Loucy (cell line): ENCODE data around the gene WBP11.

Source experiments
- H2AFZ ChIP-seq: fragments of 200-600 bp; sonication (generic); 2 replicates; pipeline ENCODE4 v1.6.0; 2016; ENCODE audit warnings: antibody characterized with exemption, mild to moderate bottlenecking, low read length, moderate library complexity
- H3F3A ChIP-seq: fragments of 200-600 bp; 2 replicates; pipeline ENCODE4 v1.6.0; 2016; ENCODE audit warnings: antibody characterized with exemption, low read depth, mild to moderate bottlenecking
- H3K27me3 ChIP-seq: fragments of 200-600 bp; sonication (generic); 2 replicates; pipeline ENCODE4 v1.6.1; 2014; ENCODE audit warnings: low read length, mild to moderate bottlenecking; ENCODE audit not compliant: insufficient read depth, poor library complexity, severe bottlenecking
- H3K36me3 ChIP-seq: fragments of 200-600 bp; sonication (generic); 2 replicates; pipeline ENCODE4 v1.6.1; 2016; ENCODE audit warnings: low read length; ENCODE audit not compliant: insufficient read depth
- H3K4me1 ChIP-seq: fragments of 200-600 bp; sonication (generic); 2 replicates; pipeline ENCODE4 v1.5.1; 2014; ENCODE audit warnings: low read length, mild to moderate bottlenecking; ENCODE audit not compliant: insufficient read depth, poor library complexity, severe bottlenecking
- H3K4me2 ChIP-seq: fragments of 200-600 bp; sonication (generic); 2 replicates; pipeline ENCODE4 v1.6.0; 2014; ENCODE audit warnings: antibody characterized with exemption, low read length, low read depth, mild to moderate bottlenecking; ENCODE audit not compliant: poor library complexity, severe bottlenecking
- H3K4me3 ChIP-seq: fragments of 200-600 bp; sonication (generic); 2 replicates; pipeline ENCODE4 v1.5.1; 2014; ENCODE audit warnings: low read length, mild to moderate bottlenecking, mixed read lengths; ENCODE audit not compliant: poor library complexity, severe bottlenecking
- H3K79me2 ChIP-seq: fragments of 200-600 bp; sonication (generic); 2 replicates; pipeline ENCODE4 v1.6.1; 2014; ENCODE audit warnings: low read length; ENCODE audit not compliant: insufficient read depth
- H3K9ac ChIP-seq: fragments of 200-600 bp; sonication (generic); 2 replicates; pipeline ENCODE4 v1.6.0; 2014; ENCODE audit warnings: mild to moderate bottlenecking, low read depth, low read length, moderate library complexity; ENCODE audit not compliant: poor library complexity, severe bottlenecking
- H3K9me2 ChIP-seq: fragments of 200-600 bp; sonication (generic); replicated peaks from 2 replicates; pipeline ENCODE4 v1.6.1; 2016; ENCODE audit warnings: low read depth, low read length, mixed read lengths
- H3K9me3 ChIP-seq: fragments of 200-600 bp; sonication (generic); 2 replicates; pipeline ENCODE4 v1.6.1; 2014; ENCODE audit warnings: mild to moderate bottlenecking, antibody characterized with exemption, low read length, low read depth; ENCODE audit not compliant: insufficient read depth
- H4K20me1 ChIP-seq: fragments of 200-600 bp; sonication (generic); 2 replicates; pipeline ENCODE4 v1.6.0; 2014; ENCODE audit warnings: antibody characterized with exemption, low read length, mild to moderate bottlenecking; ENCODE audit not compliant: insufficient read depth, poor library complexity, severe bottlenecking
- EZH2phosphoT487 ChIP-seq: fragments of 200-600 bp; IDR thresholded peaks from 2 replicates; pipeline ENCODE4 v1.6.1; 2018; ENCODE audit warnings: antibody characterized with exemption, mild to moderate bottlenecking, moderate library complexity, borderline replicate concordance
- TF ChIP-seq, protein P1 (sequence below): fragments of 200-600 bp; sonication (generic); conservative IDR thresholded peaks from 2 replicates; pipeline ENCODE4 v1.5.1; 2014; ENCODE audit warnings: mild to moderate bottlenecking, antibody characterized with exemption, low read length

WBP11 gene

DNA sequence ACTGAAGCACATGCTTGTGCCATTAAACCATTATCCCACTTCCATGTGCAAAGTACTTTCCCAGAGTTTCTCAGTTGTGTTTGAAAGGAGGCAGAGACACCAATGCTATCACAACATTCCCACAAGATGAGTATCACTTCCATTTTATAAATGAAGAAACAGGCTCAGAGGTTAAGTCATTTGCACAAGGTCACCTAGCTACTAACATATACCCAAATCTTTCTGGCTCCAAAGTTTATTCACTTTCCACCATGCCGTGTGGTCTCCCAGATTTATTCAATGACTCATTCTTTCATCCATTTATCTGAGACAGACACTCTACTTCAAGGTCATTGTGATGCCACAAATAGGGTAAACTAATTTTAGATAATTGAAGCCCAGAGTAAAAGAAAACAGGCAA is 30.7 kb upstream of the WBP11 start:
- Histone ChIP-seq H3K4me3 (no peak overlapping the region), H4K20me1 (no peaks in the 10 kb centered on the region), H3K9me2 (no peaks in the 10 kb centered on the region), H3K4me1 (no peaks in the 10 kb centered on the region), H3K36me3 (no peaks in the 10 kb centered on the region), H3K27me3 (peaks cover 5% of the 10 kb centered on the region), H3K4me2 (no peak overlapping the region), H3K9ac (no peak overlapping the region), H3K9me3 (no peaks in the 10 kb centered on the region), H3K79me2 (no peaks in the 10 kb centered on the region), H2AFZ (no peak overlapping the region), H3F3A (no peaks in the 10 kb centered on the region)
- no peak for TF ChIP-seq EZH2phosphoT487
- TF ChIP-seq, protein P1, sequence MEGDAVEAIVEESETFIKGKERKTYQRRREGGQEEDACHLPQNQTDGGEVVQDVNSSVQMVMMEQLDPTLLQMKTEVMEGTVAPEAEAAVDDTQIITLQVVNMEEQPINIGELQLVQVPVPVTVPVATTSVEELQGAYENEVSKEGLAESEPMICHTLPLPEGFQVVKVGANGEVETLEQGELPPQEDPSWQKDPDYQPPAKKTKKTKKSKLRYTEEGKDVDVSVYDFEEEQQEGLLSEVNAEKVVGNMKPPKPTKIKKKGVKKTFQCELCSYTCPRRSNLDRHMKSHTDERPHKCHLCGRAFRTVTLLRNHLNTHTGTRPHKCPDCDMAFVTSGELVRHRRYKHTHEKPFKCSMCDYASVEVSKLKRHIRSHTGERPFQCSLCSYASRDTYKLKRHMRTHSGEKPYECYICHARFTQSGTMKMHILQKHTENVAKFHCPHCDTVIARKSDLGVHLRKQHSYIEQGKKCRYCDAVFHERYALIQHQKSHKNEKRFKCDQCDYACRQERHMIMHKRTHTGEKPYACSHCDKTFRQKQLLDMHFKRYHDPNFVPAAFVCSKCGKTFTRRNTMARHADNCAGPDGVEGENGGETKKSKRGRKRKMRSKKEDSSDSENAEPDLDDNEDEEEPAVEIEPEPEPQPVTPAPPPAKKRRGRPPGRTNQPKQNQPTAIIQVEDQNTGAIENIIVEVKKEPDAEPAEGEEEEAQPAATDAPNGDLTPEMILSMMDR: no peak

DNA sequence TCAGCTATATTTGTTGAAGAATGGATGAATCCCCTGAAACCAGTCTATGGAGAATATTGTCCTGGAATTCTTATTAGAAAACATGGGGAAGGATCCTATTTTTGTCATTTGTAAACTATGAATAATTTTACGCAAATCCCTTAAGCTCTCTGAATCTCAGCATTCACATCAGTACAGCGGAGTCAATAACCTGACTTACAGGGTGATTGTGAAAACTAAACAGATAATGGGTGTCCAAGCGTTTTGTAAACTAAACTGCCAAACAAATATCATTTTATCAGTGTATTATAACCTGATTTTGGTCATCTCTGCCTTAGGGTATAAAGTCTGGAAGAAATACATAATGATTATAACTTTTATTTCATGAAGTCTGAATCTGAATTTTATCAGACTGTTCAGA is 30.1 kb upstream of the WBP11 start:
- Histone ChIP-seq H3K9ac (no peak overlapping the region), H4K20me1 (no peaks in the 10 kb centered on the region), H3K4me3 (no peak overlapping the region), H3K9me3 (no peaks in the 10 kb centered on the region), H3K36me3 (no peaks in the 10 kb centered on the region), H3K79me2 (no peaks in the 10 kb centered on the region), H3K4me2 (no peak overlapping the region), H3K9me2 (no peaks in the 10 kb centered on the region), H3F3A (no peaks in the 10 kb centered on the region), H3K4me1 (no peaks in the 10 kb centered on the region), H3K27me3 (peaks cover 5% of the 10 kb centered on the region), H2AFZ (no peak overlapping the region)
- no peak for TF ChIP-seq EZH2phosphoT487
- TF ChIP-seq, protein P1: no peak

DNA sequence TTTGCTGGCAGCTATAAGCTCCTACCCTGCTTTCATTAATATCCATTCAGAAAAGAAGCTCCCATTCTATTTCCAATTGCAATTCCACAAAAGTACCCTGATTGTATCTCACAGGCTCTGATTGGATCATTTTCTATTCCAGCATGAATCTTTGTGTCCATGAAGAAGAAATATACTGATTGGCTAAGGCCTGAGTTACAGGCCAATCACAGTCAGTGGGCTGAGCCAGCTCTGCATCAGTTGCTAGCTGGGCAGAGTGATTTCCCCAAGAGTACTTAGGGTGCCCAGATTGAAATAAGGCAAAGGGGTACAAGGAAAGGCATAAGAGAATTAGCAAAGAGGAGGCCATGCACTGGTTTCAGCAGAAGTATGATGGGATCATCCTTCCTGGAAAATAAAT is 25.6 kb upstream of the WBP11 start:
- H3F3A ChIP-seq: no peaks in the 10 kb centered on the region
- no peaks in the 10 kb centered on the region for H3K9me3 ChIP-seq
- no peak overlapping the region for H3K4me2 ChIP-seq
- H3K4me1 ChIP-seq: no peaks in the 10 kb centered on the region
- H2AFZ ChIP-seq: no peak overlapping the region
- H3K79me2 ChIP-seq: no peaks in the 10 kb centered on the region
- H3K9ac ChIP-seq: no peak overlapping the region
- H3K9me2 ChIP-seq: no peaks in the 10 kb centered on the region
- H4K20me1 ChIP-seq: no peaks in the 10 kb centered on the region
- H3K4me3 ChIP-seq: no peak overlapping the region
- TF ChIP-seq, protein P1: no peak
- TF ChIP-seq EZH2phosphoT487: no peak
- H3K36me3 ChIP-seq: no peaks in the 10 kb centered on the region
- peaks cover 5% of the 10 kb centered on the region for H3K27me3 ChIP-seq
